ENCODE measurements around the gene GPR78.

DNA sequence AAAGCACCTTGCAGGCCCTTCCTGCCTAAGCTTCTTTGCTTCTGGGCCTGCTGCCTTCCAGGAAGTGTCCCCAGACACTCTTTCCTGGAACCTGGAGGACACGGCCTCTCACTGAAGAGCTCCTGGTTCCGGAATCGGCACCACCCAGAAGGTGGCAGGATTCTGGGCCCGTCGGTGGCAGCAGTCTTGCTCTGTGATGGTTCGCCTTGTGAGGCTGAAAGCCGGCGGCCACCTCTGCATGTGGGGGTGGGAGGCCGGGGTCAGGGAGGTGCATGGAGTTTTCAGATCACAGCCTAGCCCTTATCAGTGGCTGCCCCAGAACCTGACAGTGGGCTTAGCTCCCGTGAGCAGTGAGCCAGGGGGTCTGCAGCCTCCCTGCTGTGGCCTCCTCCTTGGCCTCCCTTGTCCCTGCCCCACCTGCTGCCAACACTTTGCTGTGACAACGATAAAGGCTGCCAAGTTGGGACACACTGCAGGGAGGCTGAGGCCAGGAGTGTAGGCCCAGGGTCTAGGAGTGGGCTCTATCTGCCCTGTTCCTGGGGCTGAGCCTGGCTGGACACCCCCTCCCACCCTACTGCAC is 30.8 kb upstream of the GPR78 start:
- TF ChIP-seq, protein P1, sequence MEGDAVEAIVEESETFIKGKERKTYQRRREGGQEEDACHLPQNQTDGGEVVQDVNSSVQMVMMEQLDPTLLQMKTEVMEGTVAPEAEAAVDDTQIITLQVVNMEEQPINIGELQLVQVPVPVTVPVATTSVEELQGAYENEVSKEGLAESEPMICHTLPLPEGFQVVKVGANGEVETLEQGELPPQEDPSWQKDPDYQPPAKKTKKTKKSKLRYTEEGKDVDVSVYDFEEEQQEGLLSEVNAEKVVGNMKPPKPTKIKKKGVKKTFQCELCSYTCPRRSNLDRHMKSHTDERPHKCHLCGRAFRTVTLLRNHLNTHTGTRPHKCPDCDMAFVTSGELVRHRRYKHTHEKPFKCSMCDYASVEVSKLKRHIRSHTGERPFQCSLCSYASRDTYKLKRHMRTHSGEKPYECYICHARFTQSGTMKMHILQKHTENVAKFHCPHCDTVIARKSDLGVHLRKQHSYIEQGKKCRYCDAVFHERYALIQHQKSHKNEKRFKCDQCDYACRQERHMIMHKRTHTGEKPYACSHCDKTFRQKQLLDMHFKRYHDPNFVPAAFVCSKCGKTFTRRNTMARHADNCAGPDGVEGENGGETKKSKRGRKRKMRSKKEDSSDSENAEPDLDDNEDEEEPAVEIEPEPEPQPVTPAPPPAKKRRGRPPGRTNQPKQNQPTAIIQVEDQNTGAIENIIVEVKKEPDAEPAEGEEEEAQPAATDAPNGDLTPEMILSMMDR (IDR thresholded peaks at IDR 0.05), result no peak
- TF ChIP-seq POLR2A (IDR thresholded peaks at IDR 0.05) (no peak), EP300 (IDR thresholded peaks at IDR 0.05) (no peak)

All from sigmoid colon (tissue), 4 donors.